ENCODE measurements around the gene CCDC152. TPM values are rescaled to one million over a fixed set of nuclear protein-coding genes. Genes with fewer than 3 reads are reported as not detected.

The CCDC152 gene
- total RNA-seq, 1 donor from 2014 or later, result not detected

GRCh38 chr5:42761791-42762190 lies 5.2 kb downstream of the CCDC152 start:
- H3K4me3 Mint-ChIP-seq (ENCODE audit: unreplicated experiment), result no peak overlapping the region
- no peak for TF ChIP-seq CTCF (IDR thresholded peaks at IDR 0.05)
- H3K4me1 Mint-ChIP-seq (ENCODE audit: low read depth), result no peaks in the 10 kb centered on the region
- DNase-seq (ENCODE audit: low spot score), result no peak
- no peaks in the 10 kb centered on the region for H3K36me3 Mint-ChIP-seq (ENCODE audit: low read depth)
- H3K27ac Mint-ChIP-seq (ENCODE audit: unreplicated experiment), result no peak overlapping the region
- peaks cover 10% of the 10 kb centered on the region for H3K9me3 Mint-ChIP-seq (ENCODE audit: low read depth)
- H3K27me3 Mint-ChIP-seq (ENCODE audit: low read depth), result peaks cover 33% of the 10 kb centered on the region

GRCh38 chr5:42767491-42768105 lies 11.0 kb downstream of the CCDC152 start:
- H3K36me3 Mint-ChIP-seq (ENCODE audit: low read depth), result no peaks in the 10 kb centered on the region
- no peak for DNase-seq (ENCODE audit: low spot score)
- peaks cover 32% of the 10 kb centered on the region for H3K27me3 Mint-ChIP-seq (ENCODE audit: low read depth)

GRCh38 chr5:42768106-42768504 lies 11.5 kb downstream of the CCDC152 start:
- Mint-ChIP-seq H3K4me3 (ENCODE audit: unreplicated experiment) (no peak overlapping the region), H3K27me3 (ENCODE audit: low read depth) (peaks cover 33% of the 10 kb centered on the region), H3K9me3 (ENCODE audit: low read depth) (peaks cover 15% of the 10 kb centered on the region), H3K36me3 (ENCODE audit: low read depth) (no peaks in the 10 kb centered on the region), H3K4me1 (ENCODE audit: low read depth) (no peaks in the 10 kb centered on the region), H3K27ac (ENCODE audit: unreplicated experiment) (no peak overlapping the region)
- TF ChIP-seq CTCF (IDR thresholded peaks at IDR 0.05), result no peak
- DNase-seq (ENCODE audit: low spot score), result no peak

More at GRCh38 chr5:42767491-42768105, 11.0 kb downstream of the CCDC152 start:
- no peak overlapping the region for H3K4me3 Mint-ChIP-seq (ENCODE audit: unreplicated experiment)
- TF ChIP-seq CTCF (IDR thresholded peaks at IDR 0.05), result peak; percentile 88
- peaks cover 15% of the 10 kb centered on the region for H3K9me3 Mint-ChIP-seq (ENCODE audit: low read depth)
- H3K4me1 Mint-ChIP-seq (ENCODE audit: low read depth), result no peaks in the 10 kb centered on the region
- no peak overlapping the region for H3K27ac Mint-ChIP-seq (ENCODE audit: unreplicated experiment)

GRCh38 chr5:42770003-42770402 lies 13.4 kb downstream of the CCDC152 start:
- H3K4me1 Mint-ChIP-seq (ENCODE audit: low read depth), result no peaks in the 10 kb centered on the region
- H3K27me3 Mint-ChIP-seq (ENCODE audit: low read depth), result peaks cover 37% of the 10 kb centered on the region
- H3K27ac Mint-ChIP-seq (ENCODE audit: unreplicated experiment), result no peak overlapping the region
- no peak for DNase-seq (ENCODE audit: low spot score)
- peaks cover 13% of the 10 kb centered on the region for H3K9me3 Mint-ChIP-seq (ENCODE audit: low read depth)
- H3K36me3 Mint-ChIP-seq (ENCODE audit: low read depth), result no peaks in the 10 kb centered on the region
- H3K4me3 Mint-ChIP-seq (ENCODE audit: unreplicated experiment), result no peak overlapping the region
- TF ChIP-seq CTCF (IDR thresholded peaks at IDR 0.05), result no peak

- Mint-ChIP-seq H3K27ac (ENCODE audit: unreplicated experiment) (no peak overlapping the region), H3K4me1 (ENCODE audit: low read depth) (no peaks in the 10 kb centered on the region), H3K4me3 (ENCODE audit: unreplicated experiment) (no peak overlapping the region), H3K9me3 (ENCODE audit: low read depth) (peaks cover 7% of the 10 kb centered on the region), H3K36me3 (ENCODE audit: low read depth) (no peaks in the 10 kb centered on the region), H3K27me3 (ENCODE audit: low read depth) (peaks cover 28% of the 10 kb centered on the region)
- TF ChIP-seq CTCF (IDR thresholded peaks at IDR 0.05), result no peak
- no peak for DNase-seq (ENCODE audit: low spot score)
Observed at GRCh38 chr5:42772265-42772993, 15.8 kb downstream of the CCDC152 start.
